SK-N-SH (cell line): ENCODE results near the gene CASZ1. TPM values are rescaled to one million over a fixed set of nuclear protein-coding genes. Genes with fewer than 3 reads are reported as not detected.

ENCODE experiments used
- CTCF ChIA-PET: fragments of 300-600, 350-600 bp; formaldehyde crosslinking; extraction: SDS; loops from one replicate; lab custom pipeline; 2021; lab: Yijun Ruan, JAX
- POLR2A ChIA-PET: fragments of 350-600 bp; sonication (Branson Sonifier 250); formaldehyde crosslinking; extraction: SDS; loops from one replicate; lab custom pipeline; 2020; ENCODE audit warnings: antibody characterized with exemption, inconsistent platforms; lab: Yijun Ruan, JAX
- DNase-seq: peaks from one replicate; pipeline ENCODE4 v3.0.0; 2012
- H2AFZ ChIP-seq: fragments of 200-600 bp; sonication (generic); 2 replicates; pipeline ENCODE4 v1.8.1; 2016; ENCODE audit warnings: antibody characterized with exemption, mild to moderate bottlenecking, low read depth
- H3F3A ChIP-seq: fragments of 200-600 bp; sonication (generic); replicated peaks from 2 replicates; pipeline ENCODE3; 2016; ENCODE audit warnings: antibody characterized with exemption, mild to moderate bottlenecking; ENCODE audit not compliant: insufficient read depth
- H3K27ac ChIP-seq, 2 experiments: fragments of 200-500 bp in 1 of 2; fragments of 200-600 bp in 1 of 2; sonication (Bioruptor generic) in 1 of 2; sonication (generic), shearing (Covaris generic) in 1 of 2; 2 replicates each; pipeline versions ENCODE4 v1.5.1 to v1.6.1; 2014 to 2016; ENCODE audit warnings: low read depth in 2 of 2, inconsistent platforms in 1 of 2, low read length in 1 of 2, mild to moderate bottlenecking in 1 of 2, mixed read lengths in 1 of 2
- H3K27me3 ChIP-seq: fragments of 200-600 bp; sonication (generic), shearing (Covaris generic); 2 replicates; pipeline ENCODE4 v1.6.1; 2016; ENCODE audit warnings: mixed run types; ENCODE audit not compliant: insufficient read depth
- H3K36me3 ChIP-seq, 2 experiments: fragments of 200-500 bp in 1 of 2; fragments of 200-600 bp in 1 of 2; sonication (Bioruptor generic) in 1 of 2; sonication (generic) in 1 of 2; replicated peaks in 1 of 2; 2 replicates each; pipeline versions ENCODE3 to v1.5.1; 2014 to 2016; ENCODE audit warnings: low read length in 1 of 2, mild to moderate bottlenecking in 1 of 2; ENCODE audit not compliant: insufficient read depth in 2 of 2, control insufficient read depth in 1 of 2
- H3K4me1 ChIP-seq, 2 experiments: fragments of 200-500 bp in 1 of 2; fragments of 200-600 bp in 1 of 2; sonication (Bioruptor generic) in 1 of 2; sonication (generic), shearing (Covaris generic) in 1 of 2; 2 replicates each; pipeline versions ENCODE4 v1.5.1 to v1.6.1; 2014 to 2016; ENCODE audit warnings: low read depth in 1 of 2, low read length in 1 of 2, mixed run types in 1 of 2; ENCODE audit not compliant: insufficient read depth in 2 of 2, control insufficient read depth in 1 of 2
- H3K4me2 ChIP-seq: fragments of 200-600 bp; sonication (generic), shearing (Covaris generic); 2 replicates; pipeline ENCODE4 v1.6.1; 2017; ENCODE audit warnings: mixed run types
- H3K4me3 ChIP-seq, 2 experiments: fragments of 200-500 bp in 1 of 2; fragments of 200-600 bp in 1 of 2; sonication (Bioruptor generic) in 1 of 2; sonication (generic), shearing (Covaris generic) in 1 of 2; 2 replicates each; pipeline versions ENCODE4 v1.5.1 to v1.8.1; 2014 to 2016; ENCODE audit warnings: low read depth in 2 of 2, inconsistent platforms in 1 of 2, low read length in 1 of 2, mild to moderate bottlenecking in 1 of 2, mixed read lengths in 1 of 2, moderate library complexity in 1 of 2
- H3K79me2 ChIP-seq: fragments of 200-600 bp; sonication (generic); 2 replicates; pipeline ENCODE4 v1.8.1; 2017; ENCODE audit warnings: mild to moderate bottlenecking; ENCODE audit not compliant: insufficient read depth
- H3K9ac ChIP-seq: fragments of 200-600 bp; sonication (generic); 2 replicates; pipeline ENCODE4 v1.6.1; 2017; ENCODE audit warnings: mixed run types
- H3K9me2 ChIP-seq: fragments of 200-600 bp; sonication (generic); 2 replicates; pipeline ENCODE4 v1.6.1; 2017; ENCODE audit warnings: mixed run types
- H3K9me3 ChIP-seq: fragments of 200-600 bp; sonication (generic); 2 replicates; pipeline ENCODE4 v1.6.1; 2017; ENCODE audit warnings: mixed run types, mild to moderate bottlenecking, moderate library complexity
- H4K20me1 ChIP-seq: fragments of 200-600 bp; sonication (generic); 2 replicates; pipeline ENCODE4 v1.6.1; 2017; ENCODE audit warnings: mild to moderate bottlenecking, mixed run types; ENCODE audit not compliant: insufficient read depth
- CHD2 ChIP-seq: fragments of 150-350 bp; IDR thresholded peaks from 2 replicates; pipeline ENCODE4 v1.6.1; 2018; ENCODE audit warnings: low read length; ENCODE audit not compliant: partially characterized antibody
- CTCF ChIP-seq: fragments of 200-600 bp; sonication (generic); IDR thresholded peaks from 2 replicates; pipeline ENCODE4 v1.6.1; 2017; ENCODE audit warnings: antibody characterized with exemption, mild to moderate bottlenecking, moderate library complexity
- ELF1 ChIP-seq: IDR thresholded peaks from 2 replicates; pipeline ENCODE4 v1.4.0; 2012
- EZH2phosphoT487 ChIP-seq: fragments of 200-600 bp; sonication (generic); IDR thresholded peaks from 2 replicates; pipeline ENCODE4 v1.6.1; 2017; ENCODE audit warnings: low read depth, mixed run types, mild to moderate bottlenecking, antibody characterized with exemption, moderate library complexity, borderline replicate concordance
- FOSL2 ChIP-seq: IDR thresholded peaks from 2 replicates; pipeline ENCODE4 v1.4.0; 2012; ENCODE audit warnings: low read depth, mild to moderate bottlenecking, moderate library complexity, borderline replicate concordance
- GATA2 ChIP-seq: sonication (generic); formaldehyde crosslinking; IDR thresholded peaks from 2 replicates; pipeline ENCODE4 v1.5.0; 2020; ENCODE audit warnings: mild to moderate bottlenecking, missing genetic modification reagents
- IRF3 ChIP-seq: fragments of 150-350 bp; IDR thresholded peaks from 2 replicates; pipeline ENCODE4 v1.6.1; 2016; ENCODE audit warnings: mild to moderate bottlenecking, low read depth, low read length
- MEF2A ChIP-seq: IDR thresholded peaks from 2 replicates; pipeline ENCODE4 v1.4.0; 2012; ENCODE audit warnings: low read depth, borderline replicate concordance
- MXI1 ChIP-seq: IDR thresholded peaks from 2 replicates; pipeline ENCODE4 v1.6.1; 2012; ENCODE audit warnings: mild to moderate bottlenecking, low read depth, low read length, improper control_type of control experiment
- NFIC ChIP-seq: IDR thresholded peaks from 2 replicates; pipeline ENCODE4 v1.4.0; 2012; ENCODE audit warnings: borderline replicate concordance
- NRF1 ChIP-seq: IDR thresholded peaks from 2 replicates; pipeline ENCODE4 v1.6.1; 2012; ENCODE audit warnings: low read depth, mild to moderate bottlenecking, low read length
- POLR2AphosphoS5 ChIP-seq: IDR thresholded peaks from 2 replicates; pipeline ENCODE4 v1.6.1; 2012; ENCODE audit warnings: low read depth, low read length
- RAD21 ChIP-seq: IDR thresholded peaks from 2 replicates; pipeline ENCODE4 v1.6.1; 2012; ENCODE audit warnings: mild to moderate bottlenecking, low read length
- RCOR1 ChIP-seq: fragments of 150-350 bp; IDR thresholded peaks from 2 replicates; pipeline ENCODE4 v1.6.1; 2017; ENCODE audit warnings: antibody characterized with exemption, low read length
- RFX5 ChIP-seq: IDR thresholded peaks from 2 replicates; pipeline ENCODE4 v1.6.1; 2012; ENCODE audit warnings: mild to moderate bottlenecking, improper control_type of control experiment, low read length
- SIN3A ChIP-seq: IDR thresholded peaks from 2 replicates; pipeline ENCODE4 v1.6.1; 2012; ENCODE audit warnings: low read depth, mild to moderate bottlenecking, low read length, moderate library complexity, borderline replicate concordance
- USF2 ChIP-seq: fragments of 150-350 bp; IDR thresholded peaks from 2 replicates; pipeline ENCODE4 v1.6.1; 2017; ENCODE audit warnings: antibody characterized with exemption, low read length, low read depth, borderline replicate concordance
- WGBS: methylation state at CpG from one replicate; pipeline ENCODE4 v1.1.6; 2017; ENCODE audit warnings: low lambda C conversion rate; 5-methylcytosine and 5-hydroxymethylcytosine counted together
- polyA plus RNA-seq, 3 experiments: library from polyadenylated mRNA; depleted of rRNA; stranded (reverse); fragments of >200 nt; gene quantifications; 2 replicates each; pipeline ENCODE4 v1.2.3, GENCODE V29; 2012
- TF ChIP-seq, protein P1 (sequence below): IDR thresholded peaks from 2 replicates; pipeline ENCODE4 v1.4.0; 2012; ENCODE audit warnings: low read depth, borderline replicate concordance

The CASZ1 gene
- polyA plus RNA-seq, 1 of the 3 experiments (the other 2 are of a cell fraction) = 0.51 TPM

GRCh38 chr1:10745383-10745782, 51.1 kb downstream of the CASZ1 start:
- WGBS = 43% methylated on average over 3 of the region's 6 CpGs
- Histone ChIP-seq H4K20me1 (no peaks in the 10 kb centered on the region), H3K4me2 (no peak overlapping the region), H3K4me1 (peaks cover 0 to 5% of the 10 kb centered on the region in 2 experiments; a peak in 1 of 4 replicates), H3K79me2 (no peaks in the 10 kb centered on the region), H3F3A (no peaks in the 10 kb centered on the region), H3K27ac (no peak overlapping the region), H3K36me3 (no peaks in the 10 kb centered on the region), H3K27me3 (no peaks in the 10 kb centered on the region), H3K9ac (no peak overlapping the region), H2AFZ (no peak overlapping the region), H3K9me2 (no peaks in the 10 kb centered on the region), H3K9me3 (no peaks in the 10 kb centered on the region), H3K4me3 (no peak overlapping the region)
- ChIA-PET POLR2A (no interaction called here), CTCF (no interaction called here)
- TF ChIP-seq MEF2A = no peak
- no peak for TF ChIP-seq NFIC
- no peak for TF ChIP-seq RAD21
- TF ChIP-seq FOSL2 = no peak
- no peak for TF ChIP-seq IRF3
- TF ChIP-seq CHD2 = no peak
- TF ChIP-seq ELF1 = no peak
- TF ChIP-seq USF2 = no peak
- no peak for TF ChIP-seq NRF1
- no peak for TF ChIP-seq CTCF
- no peak for TF ChIP-seq POLR2AphosphoS5
- TF ChIP-seq SIN3A = no peak
- no peak for TF ChIP-seq MXI1
- TF ChIP-seq, protein P1, sequence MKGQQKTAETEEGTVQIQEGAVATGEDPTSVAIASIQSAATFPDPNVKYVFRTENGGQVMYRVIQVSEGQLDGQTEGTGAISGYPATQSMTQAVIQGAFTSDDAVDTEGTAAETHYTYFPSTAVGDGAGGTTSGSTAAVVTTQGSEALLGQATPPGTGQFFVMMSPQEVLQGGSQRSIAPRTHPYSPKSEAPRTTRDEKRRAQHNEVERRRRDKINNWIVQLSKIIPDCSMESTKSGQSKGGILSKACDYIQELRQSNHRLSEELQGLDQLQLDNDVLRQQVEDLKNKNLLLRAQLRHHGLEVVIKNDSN = no peak
- no peak for TF ChIP-seq RFX5
- no peak for TF ChIP-seq EZH2phosphoT487
- TF ChIP-seq GATA2 (CRISPR knock-in tag) = no peak
- TF ChIP-seq RCOR1 = no peak
- DNase-seq = no peak
